ENCODE data around the gene HPS4.

Gene HPS4

GRCh38 chr22:26496456-26496855 lies 12.9 kb upstream of the HPS4 start:
- no peak for DNase-seq

- DNase-seq = no peak
Observed at GRCh38 chr22:26494506-26494905, 10.9 kb upstream of the HPS4 start.

- no peak for DNase-seq
Observed at GRCh38 chr22:26492220-26492619, 8.6 kb upstream of the HPS4 start.

- no peak for DNase-seq
Observed at GRCh38 chr22:26489447-26490036, 6.0 kb upstream of the HPS4 start.

GRCh38 chr22:26487996-26488395 lies 4.4 kb upstream of the HPS4 start:
- DNase-seq = no peak

- DNase-seq = no peak
Observed at GRCh38 chr22:26486394-26486793, 2.8 kb upstream of the HPS4 start.

GRCh38 chr22:26485806-26486390 lies 2.3 kb upstream of the HPS4 start:
- DNase-seq = no peak

- no peak for DNase-seq
Observed at GRCh38 chr22:26485013-26485412, 1.4 kb upstream of the HPS4 start.

- DNase-seq = no peak
Observed at GRCh38 chr22:26484360-26484706, 750 bp upstream of the HPS4 start.

- no peak for DNase-seq
Observed at GRCh38 chr22:26483043-26483438, 542 bp downstream of the HPS4 start.

GRCh38 chr22:26482161-26482560 lies 1.4 kb downstream of the HPS4 start:
- DNase-seq = no peak

- no peak for DNase-seq
Observed at GRCh38 chr22:26481694-26482093, 1.9 kb downstream of the HPS4 start.

- DNase-seq = no peak
Observed at GRCh38 chr22:26481112-26481693, 2.4 kb downstream of the HPS4 start.

GRCh38 chr22:26480611-26480932 lies 3.0 kb downstream of the HPS4 start:
- DNase-seq = no peak

GRCh38 chr22:26479792-26480610 lies 3.6 kb downstream of the HPS4 start:
- DNase-seq = no peak

- DNase-seq = no peak
Observed at GRCh38 chr22:26479043-26479791, 4.4 kb downstream of the HPS4 start.

GRCh38 chr22:26477341-26477731 lies 6.2 kb downstream of the HPS4 start:
- DNase-seq = no peak

GRCh38 chr22:26476705-26477340 lies 6.8 kb downstream of the HPS4 start:
- DNase-seq = no peak

GRCh38 chr22:26474682-26475081 lies 8.9 kb downstream of the HPS4 start:
- DNase-seq = peak in 1 of 2 experiments; percentile 3

GRCh38 chr22:26471522-26471921 lies 12.1 kb downstream of the HPS4 start:
- peak; percentile 33 to 50 for DNase-seq

GRCh38 chr22:26470807-26471206 lies 12.8 kb downstream of the HPS4 start:
- DNase-seq = no peak

- no peak for DNase-seq
Observed at GRCh38 chr22:26466196-26466595, 17.4 kb downstream of the HPS4 start.

GRCh38 chr22:26464312-26464711 lies 19.3 kb downstream of the HPS4 start:
- DNase-seq = no peak

Measured in SW 1271 (cell line).